K562 (cell line): Measurements from ENCODE around the gene MGST1. TPM values are rescaled to one million over a fixed set of nuclear protein-coding genes. Genes with fewer than 3 reads are reported as not detected.
A peak's percentile ranks its signal among the peaks of the same experiment; 100 is the strongest.

Experiments used
- CBX2 ChIP-seq: fragments of 200-600 bp; sonication (generic); IDR thresholded peaks from one replicate; pipeline ENCODE4 v1.6.1; 2012; ENCODE audit warnings: mild to moderate bottlenecking, low read length, inconsistent platforms; ENCODE audit not compliant: insufficient read depth, poor library complexity, severe bottlenecking
- ELK3 ChIP-seq: fragments of 450-650 bp; formaldehyde crosslinking; IDR thresholded peaks from 2 replicates; pipeline ENCODE4 v1.4.0; 2020; ENCODE audit warnings: mild to moderate bottlenecking
- HBP1 ChIP-seq: fragments of 450-650 bp; formaldehyde crosslinking; IDR thresholded peaks from 2 replicates; pipeline ENCODE4 v1.4.0; 2022; ENCODE audit warnings: missing genetic modification characterization
- MBD1 ChIP-seq: fragments of 250-450 bp; sonication (Bioruptor Pico); IDR thresholded peaks from 2 replicates; pipeline ENCODE4 v1.8.0; 2022; ENCODE audit warnings: inconsistent platforms
- MCM7 ChIP-seq, 2 experiments: fragments of 450-650 bp; IDR thresholded peaks; 2 replicates each; pipeline ENCODE4 v1.6.1; 2016 to 2018
- MLLT1 ChIP-seq, 2 experiments: fragments of 450-650 bp; IDR thresholded peaks; 2 replicates each; pipeline ENCODE4 v1.6.1; 2016
- NBN ChIP-seq: fragments of 450-650 bp; IDR thresholded peaks from 2 replicates; pipeline ENCODE4 v1.6.1; 2016; ENCODE audit warnings: low read depth, mild to moderate bottlenecking
- NRF1 ChIP-seq, 2 experiments: fragments of 450-650 bp; IDR thresholded peaks in 1 of 2; conservative IDR thresholded peaks in 1 of 2; 2 replicates each; pipeline ENCODE4 v1.6.1; 2014; ENCODE audit warnings: mild to moderate bottlenecking in 2 of 2
- PTBP1 ChIP-seq: fragments of 200-400 bp; formaldehyde crosslinking; IDR thresholded peaks from 2 replicates; pipeline ENCODE4 v1.6.1; 2017; ENCODE audit warnings: low read depth, low read length
- RREB1 ChIP-seq: fragments of 250-450 bp; sonication (Bioruptor Pico); IDR thresholded peaks from 2 replicates; pipeline ENCODE4 v1.4.0; 2020
- SREBF2 ChIP-seq: sonication (generic); formaldehyde crosslinking; IDR thresholded peaks from 2 replicates; pipeline ENCODE4 v1.4.0; 2020; ENCODE audit warnings: mild to moderate bottlenecking, missing genetic modification reagents
- WHSC1 ChIP-seq: IDR thresholded peaks from one replicate; pipeline ENCODE4 v1.6.1; 2012; ENCODE audit warnings: low read length, control low read depth, inconsistent platforms
- ZNF696 ChIP-seq: fragments of 250-450 bp; sonication (Bioruptor Pico); conservative IDR thresholded peaks from 2 replicates; pipeline ENCODE4 v1.4.0; 2020; ENCODE audit warnings: mild to moderate bottlenecking, moderate library complexity
- ZNF830 ChIP-seq: fragments of 250-450 bp; sonication (Bioruptor Pico); IDR thresholded peaks from 2 replicates; pipeline ENCODE4 v1.5.0; 2021; ENCODE audit warnings: mild to moderate bottlenecking
- polyA plus RNA-seq, 8 experiments: library from polyadenylated mRNA; depleted of rRNA in 4 of 8; stranded (reverse) in 5 of 8; unstranded in 3 of 8; fragments of >200 nt; fragmentation: Nextera tagmentation in 2 of 8; fragmentation: Illumina TruSeq in 1 of 8; extraction: Ambion mirVana in 2 of 8; extraction: Trizol in 1 of 8; gene quantifications; 2 replicates each; pipeline versions ENCODE4 v1.2.1 to v1.2.3, GENCODE V29; 2011 to 2014; ENCODE audit warnings: inconsistent platforms in 1 of 8, missing spikeins in 1 of 8
- total RNA-seq, 7 experiments: library from RNA; depleted of rRNA in 6 of 7; stranded (reverse); fragments of >200 nt in 6 of 7; fragmentation: Illumina TruSeq in 2 of 7; extraction: Trizol in 2 of 7; gene quantifications; 2 replicates each; pipeline versions ENCODE4 v1.2.1 to v1.2.3, GENCODE V29; 2011 to 2021; ENCODE audit warnings: low replicate concordance in 1 of 7

Gene MGST1
- total and polyA plus RNA-seq, 9 of the 15 experiments (the other 6 are each of a cell fraction or from before 2014, with no cell fraction given), result 12.1 to 190 (median 73.3) TPM

- TF ChIP-seq MLLT1 (IDR thresholded peaks at IDR 0.05) (no peak), SREBF2 (no peak), MBD1 (CRISPR knock-in tag) (no peak), CBX2 (no peak), ZNF696 (CRISPR knock-in tag) (no peak), RREB1 (no peak), ZNF830 (no peak), NBN (no peak), WHSC1 (no peak), HBP1 (no peak), MCM7 (IDR thresholded peaks at IDR 0.05) (no peak), ELK3 (no peak), NRF1 (conservative IDR thresholded peaks at IDR 0.05 in 1 of 2, IDR thresholded peaks at IDR 0.05 in 1 of 2) (0 out of 4 replicates have a peak, but pooled peaks have one; percentile 27 to 40), PTBP1 (no peak)
These were observed at the start of gene MGST1 (continued) for GRCh38 chr12:16347391-16348298.
